Bronchial epithelial cell (primary cell): ENCODE measurements around the gene NR2F2. TPM values are rescaled to one million over a fixed set of nuclear protein-coding genes. Genes with fewer than 3 reads are reported as not detected.
"Not testable (repeated sequence)": the region's sequence is repeated elsewhere in the genome, so short reads cannot be mapped to it uniquely, and the experiment has no call there.

Experiments
- DNase-seq: peaks from one replicate; pipeline ENCODE4 v3.0.0-alpha.2; 2010; ENCODE audit warnings: low read depth
- FAIRE-seq: peaks from 2 replicates; lab custom pipeline; 2011; peaks lifted over from hg19 to GRCh38; lab: Jason Lieb, UNC
- H3K27me3 ChIP-seq: 2 replicates; pipeline ENCODE4 v1.5.1; 2011; ENCODE audit warnings: low read length; ENCODE audit not compliant: control insufficient read depth, insufficient read depth
- H3K36me3 ChIP-seq: 2 replicates; pipeline ENCODE4 v1.5.1; 2011; ENCODE audit warnings: low read length; ENCODE audit not compliant: control insufficient read depth, insufficient read depth
- H3K4me3 ChIP-seq: 2 replicates; pipeline ENCODE4 v1.5.1; 2011; ENCODE audit warnings: mild to moderate bottlenecking, low read depth, low read length, control low read depth
- CTCF ChIP-seq: IDR thresholded peaks from 2 replicates; pipeline ENCODE4 v1.5.1; 2011; ENCODE audit warnings: mild to moderate bottlenecking, moderate library complexity, low read length, control low read depth, inconsistent platforms; ENCODE audit not compliant: insufficient read depth, severe bottlenecking
- total RNA-seq: library from RNA; depleted of rRNA; stranded (reverse); fragments of >200 nt; gene quantifications from 2 replicates; pipeline ENCODE4 v1.2.1, GENCODE V29; 2014

The NR2F2 gene
- total RNA-seq, 1 donor from 2014 or later, result 1.6 TPM

- H3K36me3 ChIP-seq, result no peaks in the 10 kb centered on the region
- no peak for TF ChIP-seq CTCF
- H3K27me3 ChIP-seq, result peaks cover 4% of the 10 kb centered on the region
- FAIRE-seq (no peak), DNase-seq (no peak)
- H3K4me3 ChIP-seq, result no peak overlapping the region
These were observed 42.1 kb downstream of the NR2F2 start for GRCh38 chr15:96372554-96372953.

- no peak for TF ChIP-seq CTCF
- Histone ChIP-seq H3K27me3 (no peaks in the 10 kb centered on the region), H3K36me3 (no peaks in the 10 kb centered on the region), H3K4me3 (no peak overlapping the region)
- FAIRE-seq, result no peak
- no peak for DNase-seq
These were observed 44.0 kb downstream of the NR2F2 start for GRCh38 chr15:96374499-96374898.

- H3K27me3 ChIP-seq, FAIRE-seq, DNase-seq, H3K4me3 ChIP-seq, H3K36me3 ChIP-seq: not testable (repeated sequence)
These were observed 49.1 kb downstream of the NR2F2 start for GRCh38 chr15:96379592-96379991.

GRCh38 chr15:96381463-96381862, 51.0 kb downstream of the NR2F2 start:
- Histone ChIP-seq H3K27me3 (no peaks in the 10 kb centered on the region), H3K36me3 (no peaks in the 10 kb centered on the region), H3K4me3 (no peak overlapping the region)
- FAIRE-seq (no peak), DNase-seq (no peak)
- TF ChIP-seq CTCF, result no peak

- no peak for DNase-seq
- Histone ChIP-seq H3K36me3 (no peaks in the 10 kb centered on the region), H3K27me3 (no peaks in the 10 kb centered on the region), H3K4me3 (no peak overlapping the region)
- FAIRE-seq, result no peak
- TF ChIP-seq CTCF, result no peak
These were observed 54.7 kb downstream of the NR2F2 start for GRCh38 chr15:96385195-96385594.

GRCh38 chr15:96388673-96389072, 58.2 kb downstream of the NR2F2 start:
- H3K27me3 ChIP-seq, result no peaks in the 10 kb centered on the region
- no peak for TF ChIP-seq CTCF
- no peak overlapping the region for H3K4me3 ChIP-seq
- DNase-seq (no peak), FAIRE-seq (no peak)
- no peaks in the 10 kb centered on the region for H3K36me3 ChIP-seq
